GM23338 (cell line): ENCODE results near the gene SIX6. TPM values are rescaled to one million over a fixed set of nuclear protein-coding genes. Genes with fewer than 3 reads are reported as not detected.

ENCODE experiments used
- ATAC-seq: fragments of 200-7000 bp; cut with Tn5 transposase; 3 replicates; pipeline ENCODE4 v1.9.1; 2020
- DNase-seq: peaks from one replicate; pipeline ENCODE4 v3.0.0-alpha.2; 2015; ENCODE audit warnings: low spot score
- H2AFZ ChIP-seq: fragments of 200-600 bp; sonication (generic); 2 replicates; pipeline ENCODE4 v1.8.0; 2016; ENCODE audit warnings: antibody characterized with exemption, mild to moderate bottlenecking, moderate library complexity
- H3F3A ChIP-seq: fragments of 200-600 bp; sonication (generic); replicated peaks from 2 replicates; pipeline ENCODE4 v1.8.0; 2017; ENCODE audit warnings: antibody characterized with exemption, mixed run types, low read depth
- H3K27ac ChIP-seq: fragments of 200-600 bp; sonication (generic); 2 replicates; pipeline ENCODE4 v1.6.1; 2016; ENCODE audit warnings: low read depth
- H3K27me3 ChIP-seq: fragments of 200-600 bp; sonication (generic); 2 replicates; pipeline ENCODE4 v1.8.0; 2016; ENCODE audit warnings: mild to moderate bottlenecking, mixed run types, moderate library complexity; ENCODE audit not compliant: insufficient read depth
- H3K36me3 ChIP-seq: fragments of 200-600 bp; sonication (generic); 2 replicates; pipeline ENCODE4 v1.8.0; 2016; ENCODE audit warnings: mild to moderate bottlenecking; ENCODE audit not compliant: insufficient read depth
- H3K4me1 ChIP-seq: fragments of 200-600 bp; sonication (generic); 2 replicates; pipeline ENCODE4 v1.8.0; 2016; ENCODE audit warnings: mild to moderate bottlenecking, moderate library complexity; ENCODE audit not compliant: insufficient read depth
- H3K4me2 ChIP-seq: fragments of 200-600 bp; sonication (generic); 2 replicates; pipeline ENCODE4 v1.7.1; 2017; ENCODE audit warnings: mixed run types
- H3K4me3 ChIP-seq: fragments of 200-600 bp; sonication (generic); 2 replicates; pipeline ENCODE4 v1.6.1; 2016; ENCODE audit warnings: mixed run types
- H3K79me2 ChIP-seq: fragments of 200-600 bp; sonication (generic); replicated peaks from 2 replicates; pipeline ENCODE4 v1.8.0; 2017; ENCODE audit warnings: mild to moderate bottlenecking; ENCODE audit not compliant: insufficient read depth
- H3K9me2 ChIP-seq: fragments of 200-600 bp; sonication (generic); 2 replicates; pipeline ENCODE4 v1.8.0; 2017; ENCODE audit not compliant: insufficient read depth
- H4K20me1 ChIP-seq: fragments of 200-600 bp; sonication (generic); replicated peaks from 2 replicates; pipeline ENCODE4 v1.8.0; 2017; ENCODE audit warnings: mild to moderate bottlenecking; ENCODE audit not compliant: insufficient read depth
- H3K27ac Mint-ChIP-seq: 2 replicates; pipeline ENCODE4 v1.8.0; 2020; ENCODE audit warnings: inconsistent platforms, mild to moderate bottlenecking, moderate library complexity, mixed read lengths
- H3K27me3 Mint-ChIP-seq: 3 replicates; pipeline ENCODE4 v1.8.0; 2022; ENCODE audit warnings: low read depth, mild to moderate bottlenecking, moderate library complexity, mixed read lengths, inconsistent platforms; ENCODE audit not compliant: insufficient read depth, poor library complexity
- H3K36me3 Mint-ChIP-seq: 3 replicates; pipeline ENCODE4 v1.8.0; 2021; ENCODE audit warnings: low read depth, mild to moderate bottlenecking, inconsistent platforms, moderate library complexity, mixed read lengths
- H3K4me1 Mint-ChIP-seq: 3 replicates; pipeline ENCODE4 v1.8.0; 2020; ENCODE audit warnings: mild to moderate bottlenecking, inconsistent platforms, mixed read lengths
- H3K4me3 Mint-ChIP-seq: 3 replicates; pipeline ENCODE4 v1.8.0; 2021; ENCODE audit warnings: moderate library complexity, mild to moderate bottlenecking, inconsistent platforms, mixed read lengths
- H3K9me3 Mint-ChIP-seq: 3 replicates; pipeline ENCODE4 v1.8.0; 2020; ENCODE audit warnings: moderate library complexity, mild to moderate bottlenecking, inconsistent platforms, mixed read lengths
- CREB1 ChIP-seq: fragments of 250-450 bp; sonication (Bioruptor Pico); IDR thresholded peaks from 2 replicates; pipeline ENCODE4 v1.5.0; 2020; ENCODE audit warnings: low read depth, mild to moderate bottlenecking, moderate library complexity
- ETS1 ChIP-seq: IDR thresholded peaks from 2 replicates; pipeline ENCODE4 v1.6.1; 2016; ENCODE audit warnings: antibody characterized with exemption
- EZH2 ChIP-seq: fragments of 200-600 bp; sonication (generic); IDR thresholded peaks from one replicate; pipeline ENCODE4 v1.8.0; 2017; ENCODE audit warnings: antibody characterized with exemption, mild to moderate bottlenecking, low read depth; ENCODE audit not compliant: unreplicated experiment
- EZH2phosphoT487 ChIP-seq: fragments of 200-600 bp; sonication (generic); IDR thresholded peaks from one replicate; pipeline ENCODE4 v1.8.1; 2018; ENCODE audit warnings: antibody characterized with exemption; ENCODE audit not compliant: unreplicated experiment
- POLR2AphosphoS5 ChIP-seq: IDR thresholded peaks from 2 replicates; pipeline ENCODE4 v1.6.1; 2016; ENCODE audit warnings: antibody characterized with exemption, low read depth
- STAT1 ChIP-seq: IDR thresholded peaks from one replicate; pipeline ENCODE4 v1.6.1; 2016; ENCODE audit warnings: antibody characterized with exemption; ENCODE audit not compliant: unreplicated experiment
- ZNF462 ChIP-seq: fragments of 250-450 bp; sonication (Bioruptor Pico); IDR thresholded peaks from 2 replicates; pipeline ENCODE4 v1.5.0; 2020; ENCODE audit warnings: mild to moderate bottlenecking, moderate library complexity
- polyA plus RNA-seq: library from polyadenylated mRNA; unstranded; fragments of >200 nt; fragmentation: Nextera tagmentation; extraction: Ambion mirVana; gene quantifications from 2 replicates; pipeline ENCODE4 v1.2.1, GENCODE V29; 2016
- total RNA-seq: library from RNA; depleted of rRNA; stranded (reverse); fragments of >200 nt; shearing (Covaris generic); gene quantifications from 2 replicates; pipeline ENCODE4 v1.2.3, GENCODE V29; 2014
- TF ChIP-seq, protein P1 (sequence below), 2 experiments: fragments of 200-600 bp in 1 of 2; sonication (generic) in 1 of 2; conservative IDR thresholded peaks; 2 replicates each; pipeline versions ENCODE4 v1.5.1 to v1.6.1; 2016 to 2017; ENCODE audit warnings: antibody characterized with exemption in 2 of 2, low read depth in 2 of 2, mild to moderate bottlenecking in 2 of 2, moderate library complexity in 1 of 2

Gene SIX6
- total and polyA plus RNA-seq, 2 experiments from 2014 or later: 0.11 TPM; not detected in 1

DNA sequence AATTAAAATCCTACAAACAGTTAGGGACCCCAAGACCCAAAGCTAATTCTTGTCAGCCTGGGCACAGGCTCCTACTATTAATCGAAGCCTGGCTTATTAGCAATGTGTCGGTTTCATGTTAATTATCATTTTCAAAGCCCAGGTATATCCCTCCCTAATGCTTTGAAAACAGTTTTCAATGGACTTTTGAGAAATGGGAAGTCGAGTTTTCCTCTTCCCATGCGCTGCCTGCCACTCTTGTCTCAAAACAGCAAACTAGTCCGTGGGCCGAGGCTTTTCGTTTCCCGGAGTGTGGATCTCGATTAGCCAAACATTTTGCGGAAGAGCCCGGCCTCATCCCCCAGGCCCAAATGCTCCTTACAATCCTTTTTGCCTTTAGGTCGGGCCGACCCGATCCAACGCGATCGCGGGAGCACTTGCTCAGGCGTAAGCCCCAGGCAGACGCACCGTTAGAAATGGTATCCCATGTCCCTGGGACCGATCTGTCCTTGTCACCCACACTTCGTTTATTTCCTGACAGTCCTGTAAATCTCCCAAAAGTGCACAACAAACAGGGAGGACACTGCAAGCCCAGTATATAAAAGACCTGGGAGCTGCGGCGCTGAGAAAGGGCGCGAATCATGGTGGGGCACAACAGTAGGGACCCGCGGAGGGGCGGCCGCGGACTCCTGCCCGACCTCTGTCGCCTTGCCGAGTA, 1.5 kb downstream of the SIX6 start:
- Histone ChIP-seq H3K4me3 (peak overlapping the region; percentile 54), H3F3A (peaks cover 39% of the 10 kb centered on the region), H3K4me1 (peaks cover 76% of the 10 kb centered on the region), H3K79me2 (no peaks in the 10 kb centered on the region), H3K36me3 (no peaks in the 10 kb centered on the region), H2AFZ (peak overlapping the region; percentile 95; the same call in 1 of the 2 replicates), H3K9me2 (no peaks in the 10 kb centered on the region), H3K27me3 (peaks cover 100% of the 10 kb centered on the region), H3K27ac (no peak overlapping the region), H3K4me2 (peak overlapping the region; percentile 91), H4K20me1 (0 out of 2 replicates have a peak, but pooled peaks cover 11% of the 10 kb centered on the region)
- DNase-seq (peak; percentile 36), ATAC-seq (no peak)
- H3K4me1 Mint-ChIP-seq: peaks cover 67% of the 10 kb centered on the region
- peaks cover 96% of the 10 kb centered on the region for H3K27me3 Mint-ChIP-seq
- TF ChIP-seq ZNF462 (no peak), EZH2 (peak; percentile 95), EZH2phosphoT487 (peak; percentile 99), POLR2AphosphoS5 (no peak), ETS1 (no peak), STAT1 (no peak), CREB1 (CRISPR knock-in tag) (no peak)
- TF ChIP-seq, protein P1, sequence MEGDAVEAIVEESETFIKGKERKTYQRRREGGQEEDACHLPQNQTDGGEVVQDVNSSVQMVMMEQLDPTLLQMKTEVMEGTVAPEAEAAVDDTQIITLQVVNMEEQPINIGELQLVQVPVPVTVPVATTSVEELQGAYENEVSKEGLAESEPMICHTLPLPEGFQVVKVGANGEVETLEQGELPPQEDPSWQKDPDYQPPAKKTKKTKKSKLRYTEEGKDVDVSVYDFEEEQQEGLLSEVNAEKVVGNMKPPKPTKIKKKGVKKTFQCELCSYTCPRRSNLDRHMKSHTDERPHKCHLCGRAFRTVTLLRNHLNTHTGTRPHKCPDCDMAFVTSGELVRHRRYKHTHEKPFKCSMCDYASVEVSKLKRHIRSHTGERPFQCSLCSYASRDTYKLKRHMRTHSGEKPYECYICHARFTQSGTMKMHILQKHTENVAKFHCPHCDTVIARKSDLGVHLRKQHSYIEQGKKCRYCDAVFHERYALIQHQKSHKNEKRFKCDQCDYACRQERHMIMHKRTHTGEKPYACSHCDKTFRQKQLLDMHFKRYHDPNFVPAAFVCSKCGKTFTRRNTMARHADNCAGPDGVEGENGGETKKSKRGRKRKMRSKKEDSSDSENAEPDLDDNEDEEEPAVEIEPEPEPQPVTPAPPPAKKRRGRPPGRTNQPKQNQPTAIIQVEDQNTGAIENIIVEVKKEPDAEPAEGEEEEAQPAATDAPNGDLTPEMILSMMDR (conservative IDR thresholded peaks at IDR 0.05; ENCODE audit: low read depth in 2 of 2): no peak
- H3K27ac Mint-ChIP-seq: no peak overlapping the region
- peak overlapping the region; percentile 76 for H3K4me3 Mint-ChIP-seq
- H3K9me3 Mint-ChIP-seq: no peaks in the 10 kb centered on the region; the same call in 2 of the 3 replicates
- no peaks in the 10 kb centered on the region for H3K36me3 Mint-ChIP-seq
